Cardiac muscle cell (in vitro differentiated cells and primary cell): ENCODE results near the gene ABCA7. TPM values are rescaled to one million over a fixed set of nuclear protein-coding genes. Genes with fewer than 3 reads are reported as not detected.

Experiments used
- DNase-seq, 2 donors: peaks; one replicate each; pipeline versions ENCODE4 v3.0.0 to v3.0.0-alpha.2; 2010 to 2017; ENCODE audit warnings: low read depth in 1 of 2, low spot score in 1 of 2
- H3K27ac ChIP-seq: fragments of 200-600 bp; sonication (generic); 2 replicates; pipeline ENCODE4 v1.5.1; 2016
- H3K27me3 ChIP-seq: fragments of 200-600 bp; sonication (generic); 2 replicates; pipeline ENCODE4 v1.6.0; 2016; ENCODE audit warnings: control low read depth
- H3K36me3 ChIP-seq: fragments of 200-600 bp; sonication (generic); 2 replicates; pipeline ENCODE4 v1.5.1; 2016; ENCODE audit warnings: control low read depth
- H3K4me1 ChIP-seq: fragments of 200-600 bp; sonication (generic); 2 replicates; pipeline ENCODE4 v1.8.1; 2017; ENCODE audit warnings: low read depth, mild to moderate bottlenecking, mixed run types
- H3K4me3 ChIP-seq: fragments of 200-600 bp; sonication (generic); 2 replicates; pipeline ENCODE4 v1.5.1; 2016; ENCODE audit warnings: mild to moderate bottlenecking
- H3K9me3 ChIP-seq: fragments of 200-600 bp; sonication (generic); 2 replicates; pipeline ENCODE4 v1.5.1; 2017; ENCODE audit warnings: low read depth, mild to moderate bottlenecking, control low read depth
- polyA plus RNA-seq: library from polyadenylated mRNA; unstranded; fragments of >200 nt; fragmentation: Nextera tagmentation; extraction: Ambion mirVana; gene quantifications from 2 replicates; pipeline ENCODE4 v1.2.1, GENCODE V29; 2016
- total RNA-seq: library from RNA; depleted of rRNA; stranded (reverse); fragments of >200 nt; gene quantifications from 2 replicates; pipeline ENCODE4 v1.2.3, GENCODE V29; 2016
- TF ChIP-seq, protein P1 (sequence below): IDR thresholded peaks from 2 replicates; pipeline ENCODE4 v1.5.1; 2012; ENCODE audit warnings: low read depth, mild to moderate bottlenecking, low read length

ABCA7 gene
- total and polyA plus RNA-seq, 2 experiments from 2014 or later, result 44.0 to 60.4 TPM

- Histone ChIP-seq H3K9me3 (no peaks in the 10 kb centered on the region), H3K27me3 (no peaks in the 10 kb centered on the region), H3K36me3 (peaks cover 24% of the 10 kb centered on the region), H3K27ac (no peak overlapping the region), H3K4me1 (peaks cover 5% of the 10 kb centered on the region), H3K4me3 (no peak overlapping the region)
- DNase-seq, result no peak
- TF ChIP-seq, protein P1, sequence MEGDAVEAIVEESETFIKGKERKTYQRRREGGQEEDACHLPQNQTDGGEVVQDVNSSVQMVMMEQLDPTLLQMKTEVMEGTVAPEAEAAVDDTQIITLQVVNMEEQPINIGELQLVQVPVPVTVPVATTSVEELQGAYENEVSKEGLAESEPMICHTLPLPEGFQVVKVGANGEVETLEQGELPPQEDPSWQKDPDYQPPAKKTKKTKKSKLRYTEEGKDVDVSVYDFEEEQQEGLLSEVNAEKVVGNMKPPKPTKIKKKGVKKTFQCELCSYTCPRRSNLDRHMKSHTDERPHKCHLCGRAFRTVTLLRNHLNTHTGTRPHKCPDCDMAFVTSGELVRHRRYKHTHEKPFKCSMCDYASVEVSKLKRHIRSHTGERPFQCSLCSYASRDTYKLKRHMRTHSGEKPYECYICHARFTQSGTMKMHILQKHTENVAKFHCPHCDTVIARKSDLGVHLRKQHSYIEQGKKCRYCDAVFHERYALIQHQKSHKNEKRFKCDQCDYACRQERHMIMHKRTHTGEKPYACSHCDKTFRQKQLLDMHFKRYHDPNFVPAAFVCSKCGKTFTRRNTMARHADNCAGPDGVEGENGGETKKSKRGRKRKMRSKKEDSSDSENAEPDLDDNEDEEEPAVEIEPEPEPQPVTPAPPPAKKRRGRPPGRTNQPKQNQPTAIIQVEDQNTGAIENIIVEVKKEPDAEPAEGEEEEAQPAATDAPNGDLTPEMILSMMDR, result no peak
These were observed 49.3 kb downstream of the ABCA7 start for GRCh38 chr19:1089126-1089771.

DNA sequence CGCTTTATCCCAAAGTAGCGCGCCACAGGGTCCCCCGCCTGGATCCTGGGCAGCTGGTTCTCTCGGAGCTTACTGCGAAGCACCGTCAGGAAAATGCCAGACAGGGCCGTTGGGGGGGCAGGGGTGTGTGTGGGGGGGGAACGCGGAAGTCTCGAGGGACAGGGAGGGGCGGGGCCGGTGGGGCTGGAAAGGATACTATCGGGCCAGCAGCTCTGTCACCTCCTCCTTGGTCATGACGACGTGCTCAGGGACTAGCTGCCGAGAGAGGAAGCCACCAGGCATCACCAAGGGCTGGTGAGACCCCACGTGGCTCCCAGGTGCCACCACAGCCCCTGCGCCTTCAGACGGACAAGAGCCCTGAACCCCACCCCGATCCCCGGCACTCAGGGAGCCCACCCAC, 50.0 kb downstream of the ABCA7 start:
- DNase-seq, result no peak
- Histone ChIP-seq H3K4me3 (no peak overlapping the region), H3K36me3 (peaks cover 24% of the 10 kb centered on the region), H3K27me3 (no peaks in the 10 kb centered on the region), H3K4me1 (peaks cover 6% of the 10 kb centered on the region), H3K27ac (no peak overlapping the region), H3K9me3 (no peaks in the 10 kb centered on the region)
- TF ChIP-seq, protein P1, result no peak

GRCh38 chr19:1090731-1091543, 51.0 kb downstream of the ABCA7 start:
- Histone ChIP-seq H3K27ac (no peak overlapping the region), H3K4me1 (peaks cover 6% of the 10 kb centered on the region), H3K27me3 (no peaks in the 10 kb centered on the region), H3K9me3 (no peaks in the 10 kb centered on the region), H3K4me3 (no peak overlapping the region), H3K36me3 (peaks cover 24% of the 10 kb centered on the region)
- DNase-seq, result no peak
- TF ChIP-seq, protein P1, result no peak

DNA sequence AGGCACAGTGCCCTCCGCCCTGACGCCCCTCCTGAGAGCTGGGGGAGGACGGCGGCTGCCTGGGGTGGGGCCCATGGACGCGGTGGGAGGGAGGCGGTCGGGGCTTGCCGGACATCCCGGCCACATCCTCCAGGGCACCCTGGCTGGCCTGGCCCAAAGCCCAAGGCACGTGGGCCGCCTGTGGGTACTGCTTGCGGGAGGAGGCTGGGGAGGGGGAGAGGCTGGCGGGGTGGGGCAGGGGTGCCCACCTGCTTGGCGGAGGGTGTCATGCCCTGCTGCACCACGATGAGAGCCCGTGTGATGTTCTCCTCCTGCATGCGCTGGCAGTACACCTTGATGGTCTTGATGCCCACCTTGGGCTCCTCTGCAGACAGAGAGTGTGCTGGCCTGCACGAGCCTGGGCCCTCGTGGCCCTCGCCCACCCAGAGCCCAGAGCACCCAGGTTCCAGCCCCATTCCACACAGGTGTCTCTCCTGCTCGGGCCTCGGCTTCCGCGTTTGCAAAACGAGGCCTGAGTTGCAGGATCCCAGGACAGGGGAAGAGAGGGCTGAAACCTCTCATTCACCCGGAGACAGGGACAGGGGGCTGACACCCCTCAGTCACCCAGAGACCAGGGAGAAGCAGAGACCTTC, 51.8 kb downstream of the ABCA7 start:
- peaks cover 22% of the 10 kb centered on the region for H3K36me3 ChIP-seq
- no peak overlapping the region for H3K27ac ChIP-seq
- no peaks in the 10 kb centered on the region for H3K9me3 ChIP-seq
- H3K4me3 ChIP-seq, result no peak overlapping the region
- H3K27me3 ChIP-seq, result no peaks in the 10 kb centered on the region
- peaks cover 6% of the 10 kb centered on the region for H3K4me1 ChIP-seq
- TF ChIP-seq, protein P1, result no peak
- no peak for DNase-seq

- H3K36me3 ChIP-seq, result peaks cover 18% of the 10 kb centered on the region
- DNase-seq, result no peak
- H3K27ac ChIP-seq, result no peak overlapping the region
- H3K27me3 ChIP-seq, result no peaks in the 10 kb centered on the region
- no peak overlapping the region for H3K4me3 ChIP-seq
- no peaks in the 10 kb centered on the region for H3K9me3 ChIP-seq
- TF ChIP-seq, protein P1, result no peak
- peaks cover 6% of the 10 kb centered on the region for H3K4me1 ChIP-seq
These were observed 53.4 kb downstream of the ABCA7 start for GRCh38 chr19:1093330-1093729.
